T-helper 9 cell (primary cell): Measurements from ENCODE around the gene PTPRN2.
"Not testable (repeated sequence)": the region's sequence is repeated elsewhere in the genome, so short reads cannot be mapped to it uniquely, and the experiment has no call there.

Source experiments
- DNase-seq: peaks from one replicate; pipeline ENCODE4 v3.0.0-alpha.2; 2020

The PTPRN2 gene

GRCh38 chr7:158458096-158458495 lies 129.5 kb downstream of the PTPRN2 start:
- DNase-seq: no peak

GRCh38 chr7:158457586-158457985 lies 130.0 kb downstream of the PTPRN2 start:
- not testable (repeated sequence) for DNase-seq

GRCh38 chr7:158454631-158455030 lies 133.0 kb downstream of the PTPRN2 start:
- no peak for DNase-seq

GRCh38 chr7:158453663-158454062 lies 134.0 kb downstream of the PTPRN2 start:
- no peak for DNase-seq

GRCh38 chr7:158452331-158452730 lies 135.3 kb downstream of the PTPRN2 start:
- no peak for DNase-seq

- DNase-seq: no peak
Measured at GRCh38 chr7:158450476-158451124, 137.0 kb downstream of the PTPRN2 start.

- no peak for DNase-seq
Measured at GRCh38 chr7:158449942-158450341, 137.7 kb downstream of the PTPRN2 start.

- DNase-seq: no peak
Measured at GRCh38 chr7:158449266-158449665, 138.4 kb downstream of the PTPRN2 start.

GRCh38 chr7:158448430-158449100 lies 139.1 kb downstream of the PTPRN2 start:
- no peak for DNase-seq

- DNase-seq: no peak
Measured at GRCh38 chr7:158447506-158448171, 140.0 kb downstream of the PTPRN2 start.

- no peak for DNase-seq
Measured at GRCh38 chr7:158447151-158447505, 140.5 kb downstream of the PTPRN2 start.

- no peak for DNase-seq
Measured at GRCh38 chr7:158446706-158447105, 140.9 kb downstream of the PTPRN2 start.

- DNase-seq: no peak
Measured at GRCh38 chr7:158446281-158446680, 141.3 kb downstream of the PTPRN2 start.

- no peak for DNase-seq
Measured at GRCh38 chr7:158445421-158446175, 142.0 kb downstream of the PTPRN2 start.

GRCh38 chr7:158444501-158445420 lies 142.9 kb downstream of the PTPRN2 start:
- no peak for DNase-seq

- DNase-seq: no peak
Measured at GRCh38 chr7:158443688-158444483, 143.7 kb downstream of the PTPRN2 start.

GRCh38 chr7:158443014-158443687 lies 144.5 kb downstream of the PTPRN2 start:
- no peak for DNase-seq

GRCh38 chr7:158442260-158442659 lies 145.4 kb downstream of the PTPRN2 start:
- DNase-seq: no peak

- no peak for DNase-seq
Measured at GRCh38 chr7:158439035-158439434, 148.6 kb downstream of the PTPRN2 start.
